ENCODE data around the gene MCF2L2.

MCF2L2 gene

DNA sequence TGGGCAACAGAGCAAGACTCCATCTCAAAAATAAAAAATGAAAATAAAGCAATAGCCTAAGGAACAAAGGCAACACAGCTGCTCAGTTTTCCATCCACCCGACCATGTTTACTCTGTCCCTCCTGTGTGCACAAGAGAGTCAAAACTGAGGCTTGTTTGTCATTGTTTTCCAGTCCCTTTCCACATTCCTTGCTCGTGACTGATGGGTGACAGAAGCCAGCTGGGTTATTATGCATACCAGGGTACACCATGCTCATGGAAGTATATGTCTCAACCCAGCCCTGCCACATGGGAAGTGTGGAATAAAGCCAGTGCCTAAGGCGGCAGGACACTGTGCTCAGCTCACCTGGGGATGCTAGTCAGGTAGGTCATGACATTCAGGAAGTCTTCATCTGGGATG, 49.5 kb downstream of the MCF2L2 start:
- TF ChIP-seq FOXP2 (optimal IDR thresholded peaks at IDR 0.05; ENCODE audit: borderline replicate concordance, extremely low read depth, extremely low read length, insufficient read depth) (no peak), SIN3A (IDR thresholded peaks at IDR 0.05; ENCODE audit: borderline replicate concordance, insufficient read depth, low read length) (no peak), TAF1 (IDR thresholded peaks at IDR 0.05; ENCODE audit: borderline replicate concordance, insufficient read depth, low read length) (no peak), POLR2AphosphoS5 (IDR thresholded peaks at IDR 0.05; ENCODE audit: low read depth, low read length) (no peak)
- TF ChIP-seq, protein P1, sequence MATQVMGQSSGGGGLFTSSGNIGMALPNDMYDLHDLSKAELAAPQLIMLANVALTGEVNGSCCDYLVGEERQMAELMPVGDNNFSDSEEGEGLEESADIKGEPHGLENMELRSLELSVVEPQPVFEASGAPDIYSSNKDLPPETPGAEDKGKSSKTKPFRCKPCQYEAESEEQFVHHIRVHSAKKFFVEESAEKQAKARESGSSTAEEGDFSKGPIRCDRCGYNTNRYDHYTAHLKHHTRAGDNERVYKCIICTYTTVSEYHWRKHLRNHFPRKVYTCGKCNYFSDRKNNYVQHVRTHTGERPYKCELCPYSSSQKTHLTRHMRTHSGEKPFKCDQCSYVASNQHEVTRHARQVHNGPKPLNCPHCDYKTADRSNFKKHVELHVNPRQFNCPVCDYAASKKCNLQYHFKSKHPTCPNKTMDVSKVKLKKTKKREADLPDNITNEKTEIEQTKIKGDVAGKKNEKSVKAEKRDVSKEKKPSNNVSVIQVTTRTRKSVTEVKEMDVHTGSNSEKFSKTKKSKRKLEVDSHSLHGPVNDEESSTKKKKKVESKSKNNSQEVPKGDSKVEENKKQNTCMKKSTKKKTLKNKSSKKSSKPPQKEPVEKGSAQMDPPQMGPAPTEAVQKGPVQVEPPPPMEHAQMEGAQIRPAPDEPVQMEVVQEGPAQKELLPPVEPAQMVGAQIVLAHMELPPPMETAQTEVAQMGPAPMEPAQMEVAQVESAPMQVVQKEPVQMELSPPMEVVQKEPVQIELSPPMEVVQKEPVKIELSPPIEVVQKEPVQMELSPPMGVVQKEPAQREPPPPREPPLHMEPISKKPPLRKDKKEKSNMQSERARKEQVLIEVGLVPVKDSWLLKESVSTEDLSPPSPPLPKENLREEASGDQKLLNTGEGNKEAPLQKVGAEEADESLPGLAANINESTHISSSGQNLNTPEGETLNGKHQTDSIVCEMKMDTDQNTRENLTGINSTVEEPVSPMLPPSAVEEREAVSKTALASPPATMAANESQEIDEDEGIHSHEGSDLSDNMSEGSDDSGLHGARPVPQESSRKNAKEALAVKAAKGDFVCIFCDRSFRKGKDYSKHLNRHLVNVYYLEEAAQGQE (IDR thresholded peaks at IDR 0.05; ENCODE audit: insufficient read depth in 1 of 2, low read depth in 2 of 2, low read length in 2 of 2) = no peak

DNA sequence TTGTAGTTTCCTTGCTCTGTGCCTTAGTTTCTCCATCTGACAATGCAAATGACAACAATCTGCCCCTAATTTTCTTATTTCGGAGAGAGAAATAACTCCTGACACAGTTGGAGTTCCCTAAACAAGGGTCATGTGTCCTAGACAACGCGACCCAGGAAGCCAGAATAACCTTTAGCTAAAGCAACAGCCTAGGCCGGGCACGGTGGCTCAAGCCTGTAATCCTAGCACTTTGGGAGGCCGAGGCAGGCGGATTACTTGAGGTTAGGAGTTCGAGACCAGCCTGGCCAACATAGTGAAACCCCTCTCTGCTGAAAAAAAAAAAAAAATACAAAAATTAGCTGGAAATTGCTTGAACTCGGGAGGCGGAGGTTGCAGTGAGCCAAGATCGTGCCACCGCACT, 49.9 kb downstream of the MCF2L2 start:
- TF ChIP-seq TAF1 (IDR thresholded peaks at IDR 0.05; ENCODE audit: borderline replicate concordance, insufficient read depth, low read length) = no peak
- no peak for TF ChIP-seq POLR2AphosphoS5 (IDR thresholded peaks at IDR 0.05; ENCODE audit: low read depth, low read length)
- no peak for TF ChIP-seq SIN3A (IDR thresholded peaks at IDR 0.05; ENCODE audit: borderline replicate concordance, insufficient read depth, low read length)
- TF ChIP-seq FOXP2 (optimal IDR thresholded peaks at IDR 0.05; ENCODE audit: borderline replicate concordance, extremely low read depth, extremely low read length, insufficient read depth) = no peak
- TF ChIP-seq, protein P1 (IDR thresholded peaks at IDR 0.05; ENCODE audit: insufficient read depth in 1 of 2, low read depth in 2 of 2, low read length in 2 of 2) = no peak

DNA sequence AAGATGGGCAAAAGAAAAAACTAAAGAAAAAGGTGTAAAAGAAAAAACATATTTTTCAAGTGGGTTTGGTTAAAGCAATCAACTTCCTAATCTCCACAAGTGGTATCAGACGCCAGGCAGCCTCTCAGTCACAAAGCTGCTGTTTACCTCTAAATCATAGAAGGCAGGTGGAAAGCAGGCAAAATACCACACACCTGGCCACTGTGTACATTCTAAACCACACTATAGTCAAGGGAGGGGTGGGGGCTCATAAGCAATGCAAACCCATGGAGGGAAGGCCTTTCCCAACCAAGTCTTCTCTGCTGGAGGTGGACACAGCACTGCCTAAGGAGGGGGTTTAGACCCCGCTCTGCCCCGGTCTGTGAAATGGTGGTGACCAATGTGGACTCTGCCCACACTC, 50.4 kb downstream of the MCF2L2 start:
- TF ChIP-seq, protein P1 (IDR thresholded peaks at IDR 0.05; ENCODE audit: insufficient read depth in 1 of 2, low read depth in 2 of 2, low read length in 2 of 2) = no peak
- no peak for TF ChIP-seq FOXP2 (optimal IDR thresholded peaks at IDR 0.05; ENCODE audit: borderline replicate concordance, extremely low read depth, extremely low read length, insufficient read depth)
- no peak for TF ChIP-seq POLR2AphosphoS5 (IDR thresholded peaks at IDR 0.05; ENCODE audit: low read depth, low read length)
- TF ChIP-seq TAF1 (IDR thresholded peaks at IDR 0.05; ENCODE audit: borderline replicate concordance, insufficient read depth, low read length) = no peak
- TF ChIP-seq SIN3A (IDR thresholded peaks at IDR 0.05; ENCODE audit: borderline replicate concordance, insufficient read depth, low read length) = no peak

DNA sequence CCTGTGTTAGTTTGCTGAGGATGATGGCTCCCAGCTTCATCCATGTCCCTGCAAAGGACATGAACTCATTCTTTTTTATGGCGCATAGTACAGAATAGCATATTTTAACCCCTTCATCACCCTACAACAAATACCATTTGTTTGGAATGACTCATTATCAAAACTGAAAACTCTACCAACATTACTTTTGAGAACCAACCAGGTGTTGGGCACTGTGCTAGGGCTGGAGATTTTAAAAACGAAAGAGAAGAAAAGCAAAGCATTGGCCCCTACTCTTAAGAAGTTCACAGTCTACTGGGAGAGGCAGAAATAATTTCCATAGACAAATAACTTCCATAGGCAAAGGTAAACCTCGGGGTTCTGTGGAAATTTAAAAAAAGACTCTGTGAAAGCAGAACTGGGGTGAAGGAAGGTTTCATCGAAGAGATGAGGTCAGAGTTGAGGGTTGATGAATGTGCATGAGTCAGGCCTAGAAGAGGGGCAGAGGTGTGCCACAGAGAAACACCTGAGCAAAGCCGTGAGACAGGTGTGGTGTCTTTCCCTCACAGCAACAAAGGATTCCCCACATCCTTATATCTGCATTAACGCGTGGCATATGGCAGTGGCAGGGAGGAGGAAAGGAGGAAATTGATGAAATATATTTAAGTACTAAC, 51.0 kb downstream of the MCF2L2 start:
- TF ChIP-seq FOXP2 (optimal IDR thresholded peaks at IDR 0.05; ENCODE audit: borderline replicate concordance, extremely low read depth, extremely low read length, insufficient read depth) = no peak

DNA sequence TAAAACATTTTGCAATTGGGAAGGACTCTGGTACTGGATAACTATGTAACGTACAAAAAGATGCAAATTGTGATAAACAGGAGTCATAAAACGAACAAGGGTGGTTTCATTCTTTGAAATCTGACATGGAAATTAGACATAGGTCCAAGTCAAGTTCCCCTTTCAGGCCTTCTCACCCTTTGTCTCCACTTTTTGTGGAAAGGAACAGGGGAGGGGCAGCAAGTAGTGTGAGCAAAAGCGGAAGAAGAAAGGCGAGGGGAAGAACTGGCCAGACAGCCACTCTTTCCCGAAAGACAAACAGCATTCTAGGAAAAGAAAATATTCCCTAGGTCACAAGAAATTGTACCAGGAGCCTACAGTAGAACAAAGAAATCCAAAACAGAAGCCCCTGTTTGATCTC, 52.6 kb downstream of the MCF2L2 start:
- TF ChIP-seq SIN3A (IDR thresholded peaks at IDR 0.05; ENCODE audit: borderline replicate concordance, insufficient read depth, low read length) = no peak

DNA sequence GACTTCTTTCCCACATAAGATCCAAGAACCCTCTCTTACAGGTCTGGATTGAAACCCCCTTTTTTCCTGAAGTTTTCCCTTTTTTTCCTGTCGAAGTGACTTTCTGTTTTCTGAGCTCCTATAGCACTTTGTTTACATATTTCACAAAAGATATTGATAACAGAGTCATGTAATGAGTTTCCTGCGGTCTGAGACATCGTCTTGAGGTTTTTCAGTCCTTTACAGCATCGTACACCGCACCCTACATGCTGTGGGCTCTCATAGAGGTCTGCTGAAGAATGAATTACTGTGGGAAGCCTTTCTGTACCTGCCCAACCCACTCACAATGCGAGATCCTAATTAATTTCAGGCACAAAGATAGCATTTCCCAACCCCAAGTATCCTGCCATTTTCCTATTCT, 53.1 kb downstream of the MCF2L2 start:
- TF ChIP-seq, protein P1 (IDR thresholded peaks at IDR 0.05; ENCODE audit: insufficient read depth in 1 of 2, low read depth in 2 of 2, low read length in 2 of 2) = no peak
- TF ChIP-seq FOXP2 (optimal IDR thresholded peaks at IDR 0.05; ENCODE audit: borderline replicate concordance, extremely low read depth, extremely low read length, insufficient read depth) (no peak), SIN3A (IDR thresholded peaks at IDR 0.05; ENCODE audit: borderline replicate concordance, insufficient read depth, low read length) (no peak), TAF1 (IDR thresholded peaks at IDR 0.05; ENCODE audit: borderline replicate concordance, insufficient read depth, low read length) (no peak), POLR2AphosphoS5 (IDR thresholded peaks at IDR 0.05; ENCODE audit: low read depth, low read length) (no peak)

Measured in PFSK-1 (cell line).